Endothelial cell of umbilical vein (primary cell): ENCODE results near the gene TCN2.

Experiments used
- CTCF ChIP-seq, 2 donors: IDR thresholded peaks; 1 replicate in 1 of 2; 2 replicates in 1 of 2; pipeline ENCODE4 v1.5.1; 2011; ENCODE audit warnings: low read length in 2 of 2, mild to moderate bottlenecking in 2 of 2, moderate library complexity in 2 of 2, control low read depth in 1 of 2, inconsistent platforms in 1 of 2, low read depth in 1 of 2; ENCODE audit not compliant: insufficient read depth in 1 of 2; ENCODE audit errors: extremely low read depth in 1 of 2
- EZH2 ChIP-seq: IDR thresholded peaks from 2 replicates; pipeline ENCODE4 v1.6.1; 2012; ENCODE audit warnings: borderline replicate concordance, low read depth, mild to moderate bottlenecking, moderate library complexity, low read length, inconsistent platforms; ENCODE audit not compliant: severe bottlenecking
- MAX ChIP-seq: IDR thresholded peaks from 2 replicates; pipeline ENCODE4 v1.6.1; 2011; ENCODE audit not compliant: insufficient read depth, insufficient read length
- POLR2A ChIP-seq: IDR thresholded peaks from 2 replicates; pipeline ENCODE4 v1.6.1; 2012; ENCODE audit warnings: low read depth, mild to moderate bottlenecking, control low read depth, low read length

GRCh38 chr22:30605449-30606110 is 1.4 kb upstream of the TCN2 start:
- TF ChIP-seq EZH2 (no peak), CTCF (IDR thresholded peaks at IDR 0.05; ENCODE audit: extremely low read depth in 1 of 2, insufficient read depth in 1 of 2, low read depth in 1 of 2, low read length in 2 of 2) (peak; percentile 71 to 79), POLR2A (peak; percentile 16), MAX (no peak)
